Measurements from ENCODE around the gene ADGRB3.
"Not testable (repeated sequence)": the region's sequence is repeated elsewhere in the genome, so short reads cannot be mapped to it uniquely, and the experiment has no call there.

Gene ADGRB3

DNA sequence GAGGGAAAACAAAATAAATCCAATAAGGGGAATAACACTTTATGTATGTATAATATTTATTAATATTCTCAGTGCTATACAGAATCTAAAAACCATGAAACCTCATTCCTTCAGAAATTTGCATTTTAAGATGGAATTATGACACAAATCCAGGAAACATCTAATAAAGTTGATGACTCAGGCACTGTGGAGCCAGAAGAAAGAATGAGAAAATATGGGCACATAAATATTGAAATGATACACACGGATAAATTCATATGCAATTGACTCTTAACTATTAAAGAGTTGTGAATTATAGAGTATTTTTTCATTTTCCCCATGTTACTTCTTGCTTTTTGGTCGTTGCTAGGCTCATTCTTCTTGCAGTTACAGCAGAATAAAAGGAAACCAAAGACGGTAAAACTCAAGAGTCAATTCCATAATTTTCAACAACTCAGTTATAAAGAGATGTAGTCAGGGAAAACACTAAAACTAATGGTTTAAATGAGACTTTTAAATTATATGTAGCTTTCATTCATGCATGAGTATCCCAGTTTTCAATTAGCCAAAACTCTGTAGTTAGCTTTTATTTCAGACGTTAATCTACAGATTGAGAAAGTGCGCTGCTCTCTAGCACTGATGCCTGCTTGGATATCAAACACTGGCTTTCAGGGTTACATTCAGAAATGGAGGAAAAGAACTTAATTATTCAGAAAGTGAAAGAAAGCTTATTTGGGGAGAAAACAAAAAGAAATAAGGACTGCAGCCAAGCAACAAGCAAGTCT, 95.4 kb downstream of the ADGRB3 start:
- H3K4me1 ChIP-seq (ENCODE audit: control insufficient read depth in 5 of 5, insufficient read depth in 5 of 5, low read length in 5 of 5), result no peaks in the 10 kb centered on the region
- H3K4me3 ChIP-seq (ENCODE audit: low read depth in 1 of 5, low read length in 5 of 5), result no peak overlapping the region
- no peaks in the 10 kb centered on the region for H3K27me3 ChIP-seq (ENCODE audit: control insufficient read depth in 5 of 5, insufficient read depth in 4 of 5, low read length in 5 of 5)
- H3K9me3 ChIP-seq (ENCODE audit: control insufficient read depth in 5 of 5, low read length in 5 of 5), result no peaks in the 10 kb centered on the region
- no peak overlapping the region for H3K27ac ChIP-seq (ENCODE audit: low read depth, low read length)
- H3K9ac ChIP-seq (ENCODE audit: low read length in 5 of 5), result no peak overlapping the region
- H3K36me3 ChIP-seq (ENCODE audit: control insufficient read depth in 5 of 5, insufficient read depth in 5 of 5, low read length in 5 of 5), result no peaks in the 10 kb centered on the region

- Histone ChIP-seq H3K9ac (ENCODE audit: low read length in 5 of 5) (no peak overlapping the region), H3K36me3 (ENCODE audit: control insufficient read depth in 5 of 5, insufficient read depth in 5 of 5, low read length in 5 of 5) (no peaks in the 10 kb centered on the region), H3K4me1 (ENCODE audit: control insufficient read depth in 5 of 5, insufficient read depth in 5 of 5, low read length in 5 of 5) (no peaks in the 10 kb centered on the region), H3K27me3 (ENCODE audit: control insufficient read depth in 5 of 5, insufficient read depth in 4 of 5, low read length in 5 of 5) (no peaks in the 10 kb centered on the region), H3K27ac (ENCODE audit: low read depth, low read length) (no peak overlapping the region), H3K9me3 (ENCODE audit: control insufficient read depth in 5 of 5, low read length in 5 of 5) (no peaks in the 10 kb centered on the region), H3K4me3 (ENCODE audit: low read depth in 1 of 5, low read length in 5 of 5) (no peak overlapping the region)
Observed at GRCh38 chr6:68732423-68732822, 97.3 kb downstream of the ADGRB3 start.

DNA sequence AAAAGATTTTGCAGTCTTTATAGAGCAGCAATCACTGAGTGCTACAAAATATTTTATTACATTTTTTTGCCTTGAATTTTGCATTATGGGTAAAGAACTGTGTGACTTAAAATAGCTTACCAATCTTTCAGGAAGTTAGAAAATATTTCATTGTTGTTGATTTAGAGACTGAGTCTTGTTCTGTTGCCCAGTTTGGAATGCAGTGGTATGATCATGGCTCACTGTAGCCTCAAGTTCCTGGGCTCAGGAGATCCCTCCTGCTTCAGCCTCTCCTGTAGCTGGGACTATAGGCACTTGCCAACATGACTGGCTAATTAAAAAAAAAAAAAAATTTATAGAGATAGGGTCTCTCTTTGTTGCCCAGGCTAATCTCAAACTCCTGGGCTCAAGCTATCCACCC, 100.8 kb downstream of the ADGRB3 start:
- Histone ChIP-seq H3K27ac (ENCODE audit: low read depth, low read length) (no peak overlapping the region), H3K9me3 (ENCODE audit: control insufficient read depth in 5 of 5, low read length in 5 of 5) (no peaks in the 10 kb centered on the region), H3K4me3 (ENCODE audit: low read depth in 1 of 5, low read length in 5 of 5) (no peak overlapping the region), H3K9ac (ENCODE audit: low read length in 5 of 5) (no peak overlapping the region), H3K4me1 (ENCODE audit: control insufficient read depth in 5 of 5, insufficient read depth in 5 of 5, low read length in 5 of 5) (peaks cover 0 to 2% (median 0%) of the 10 kb centered on the region in 5 donors), H3K36me3 (ENCODE audit: control insufficient read depth in 5 of 5, insufficient read depth in 5 of 5, low read length in 5 of 5) (no peaks in the 10 kb centered on the region), H3K27me3 (ENCODE audit: control insufficient read depth in 5 of 5, insufficient read depth in 4 of 5, low read length in 5 of 5) (no peaks in the 10 kb centered on the region)

DNA sequence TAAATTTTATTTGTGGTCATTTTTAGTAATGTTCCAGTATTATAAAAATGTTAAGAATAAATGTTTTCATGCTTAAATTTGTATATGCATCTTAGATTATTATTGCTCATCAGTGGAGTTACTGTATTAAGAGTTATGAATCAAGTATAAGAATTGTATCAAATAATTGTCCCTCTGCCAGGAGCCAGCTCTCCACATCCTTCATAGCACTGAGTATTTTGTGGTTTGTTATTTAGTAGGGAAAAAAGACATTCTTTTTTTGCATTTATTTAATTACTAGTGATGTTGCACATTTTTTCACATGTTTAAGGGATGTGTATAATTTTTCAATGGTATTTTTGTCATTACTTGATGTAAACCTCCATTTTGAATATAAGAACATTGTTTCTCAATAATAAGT, 102.0 kb downstream of the ADGRB3 start:
- Histone ChIP-seq H3K36me3 (ENCODE audit: control insufficient read depth in 5 of 5, insufficient read depth in 5 of 5, low read length in 5 of 5) (no peaks in the 10 kb centered on the region), H3K9me3 (ENCODE audit: control insufficient read depth in 5 of 5, low read length in 5 of 5) (no peaks in the 10 kb centered on the region), H3K27ac (ENCODE audit: low read depth, low read length) (no peak overlapping the region), H3K4me1 (ENCODE audit: control insufficient read depth in 5 of 5, insufficient read depth in 5 of 5, low read length in 5 of 5) (peaks cover 0 to 2% (median 0%) of the 10 kb centered on the region in 5 donors), H3K4me3 (ENCODE audit: low read depth in 1 of 5, low read length in 5 of 5) (no peak overlapping the region), H3K27me3 (ENCODE audit: control insufficient read depth in 5 of 5, insufficient read depth in 4 of 5, low read length in 5 of 5) (no peaks in the 10 kb centered on the region), H3K9ac (ENCODE audit: low read length in 5 of 5) (no peak overlapping the region)

- Histone ChIP-seq H3K4me1 (ENCODE audit: control insufficient read depth in 5 of 5, insufficient read depth in 5 of 5, low read length in 5 of 5) (peaks cover 0 to 2% (median 0%) of the 10 kb centered on the region in 5 donors), H3K9ac (ENCODE audit: low read length in 5 of 5) (no peak overlapping the region), H3K36me3 (ENCODE audit: control insufficient read depth in 5 of 5, insufficient read depth in 5 of 5, low read length in 5 of 5) (no peaks in the 10 kb centered on the region), H3K27me3 (ENCODE audit: control insufficient read depth in 5 of 5, insufficient read depth in 4 of 5, low read length in 5 of 5) (no peaks in the 10 kb centered on the region), H3K9me3 (ENCODE audit: control insufficient read depth in 5 of 5, low read length in 5 of 5) (no peaks in the 10 kb centered on the region), H3K4me3 (ENCODE audit: low read depth in 1 of 5, low read length in 5 of 5) (no peak overlapping the region), H3K27ac (ENCODE audit: low read depth, low read length) (no peak overlapping the region)
Observed at GRCh38 chr6:68738039-68738438, 103.0 kb downstream of the ADGRB3 start.

- no peaks in the 10 kb centered on the region for H3K9me3 ChIP-seq (ENCODE audit: control insufficient read depth in 5 of 5, low read length in 5 of 5)
- no peaks in the 10 kb centered on the region for H3K27me3 ChIP-seq (ENCODE audit: control insufficient read depth in 5 of 5, insufficient read depth in 4 of 5, low read length in 5 of 5)
- H3K9ac ChIP-seq (ENCODE audit: low read length in 5 of 5), result no peak overlapping the region
- no peak overlapping the region for H3K27ac ChIP-seq (ENCODE audit: low read depth, low read length)
- no peak overlapping the region for H3K4me3 ChIP-seq (ENCODE audit: low read depth in 1 of 5, low read length in 5 of 5)
- no peaks in the 10 kb centered on the region for H3K36me3 ChIP-seq (ENCODE audit: control insufficient read depth in 5 of 5, insufficient read depth in 5 of 5, low read length in 5 of 5)
- peaks cover 0 to 2% (median 0%) of the 10 kb centered on the region in 5 donors for H3K4me1 ChIP-seq (ENCODE audit: control insufficient read depth in 5 of 5, insufficient read depth in 5 of 5, low read length in 5 of 5)
Observed at GRCh38 chr6:68740828-68741500, 105.9 kb downstream of the ADGRB3 start.

- peaks cover 0 to 2% (median 0%) of the 10 kb centered on the region in 5 donors for H3K4me1 ChIP-seq (ENCODE audit: control insufficient read depth in 5 of 5, insufficient read depth in 5 of 5, low read length in 5 of 5)
Observed at GRCh38 chr6:68741501-68742386, 106.7 kb downstream of the ADGRB3 start.

DNA sequence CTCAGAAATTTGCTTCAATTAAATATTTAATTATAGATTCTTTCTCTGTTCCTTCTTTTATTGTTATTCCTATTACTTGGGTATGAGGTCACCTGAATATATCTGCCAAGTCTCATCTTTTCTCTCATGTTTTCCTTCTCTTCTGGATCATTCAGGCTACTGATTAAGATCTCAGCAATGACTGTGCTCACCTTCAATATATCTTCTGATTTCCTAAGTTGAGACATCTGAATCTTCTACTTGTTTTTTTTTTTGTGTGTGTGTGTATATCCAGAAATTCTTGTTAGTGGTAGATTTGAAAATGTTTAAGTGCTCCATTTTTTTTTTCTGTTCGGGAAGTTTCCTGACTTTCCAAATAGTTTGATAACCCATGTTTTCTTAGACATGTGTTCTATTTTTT, 108.0 kb downstream of the ADGRB3 start:
- H3K4me1 ChIP-seq (ENCODE audit: control insufficient read depth in 5 of 5, insufficient read depth in 5 of 5, low read length in 5 of 5), result peaks cover 0 to 1% (median 0%) of the 10 kb centered on the region in 5 donors

More at GRCh38 chr6:68741501-68742386, 106.7 kb downstream of the ADGRB3 start:
- H3K27ac ChIP-seq (ENCODE audit: low read depth, low read length), result no peak overlapping the region
- no peak overlapping the region for H3K9ac ChIP-seq (ENCODE audit: low read length in 5 of 5)
- no peaks in the 10 kb centered on the region for H3K36me3 ChIP-seq (ENCODE audit: control insufficient read depth in 5 of 5, insufficient read depth in 5 of 5, low read length in 5 of 5)
- H3K9me3 ChIP-seq (ENCODE audit: control insufficient read depth in 5 of 5, low read length in 5 of 5), result no peaks in the 10 kb centered on the region
- no peak overlapping the region for H3K4me3 ChIP-seq (ENCODE audit: low read depth in 1 of 5, low read length in 5 of 5)
- no peaks in the 10 kb centered on the region for H3K27me3 ChIP-seq (ENCODE audit: control insufficient read depth in 5 of 5, insufficient read depth in 4 of 5, low read length in 5 of 5)

GRCh38 chr6:68744376-68744775, 109.3 kb downstream of the ADGRB3 start:
- not testable (repeated sequence) for H3K27ac ChIP-seq (ENCODE audit: low read depth, low read length); H3K4me3 ChIP-seq (ENCODE audit: low read depth in 1 of 5, low read length in 5 of 5); H3K27me3 ChIP-seq (ENCODE audit: control insufficient read depth in 5 of 5, insufficient read depth in 4 of 5, low read length in 5 of 5); H3K4me1 ChIP-seq (ENCODE audit: control insufficient read depth in 5 of 5, insufficient read depth in 5 of 5, low read length in 5 of 5); H3K9me3 ChIP-seq (ENCODE audit: control insufficient read depth in 5 of 5, low read length in 5 of 5); H3K36me3 ChIP-seq (ENCODE audit: control insufficient read depth in 5 of 5, insufficient read depth in 5 of 5, low read length in 5 of 5); H3K9ac ChIP-seq (ENCODE audit: low read length in 5 of 5)

More for the DNA sequence above, 108.0 kb downstream of the ADGRB3 start:
- H3K36me3 ChIP-seq (ENCODE audit: control insufficient read depth in 5 of 5, insufficient read depth in 5 of 5, low read length in 5 of 5), result no peaks in the 10 kb centered on the region
- no peaks in the 10 kb centered on the region for H3K9me3 ChIP-seq (ENCODE audit: control insufficient read depth in 5 of 5, low read length in 5 of 5)
- H3K27me3 ChIP-seq (ENCODE audit: control insufficient read depth in 5 of 5, insufficient read depth in 4 of 5, low read length in 5 of 5), result no peaks in the 10 kb centered on the region
- H3K9ac ChIP-seq (ENCODE audit: low read length in 5 of 5), result no peak overlapping the region
- no peak overlapping the region for H3K27ac ChIP-seq (ENCODE audit: low read depth, low read length)
- no peak overlapping the region for H3K4me3 ChIP-seq (ENCODE audit: low read depth in 1 of 5, low read length in 5 of 5)

DNA sequence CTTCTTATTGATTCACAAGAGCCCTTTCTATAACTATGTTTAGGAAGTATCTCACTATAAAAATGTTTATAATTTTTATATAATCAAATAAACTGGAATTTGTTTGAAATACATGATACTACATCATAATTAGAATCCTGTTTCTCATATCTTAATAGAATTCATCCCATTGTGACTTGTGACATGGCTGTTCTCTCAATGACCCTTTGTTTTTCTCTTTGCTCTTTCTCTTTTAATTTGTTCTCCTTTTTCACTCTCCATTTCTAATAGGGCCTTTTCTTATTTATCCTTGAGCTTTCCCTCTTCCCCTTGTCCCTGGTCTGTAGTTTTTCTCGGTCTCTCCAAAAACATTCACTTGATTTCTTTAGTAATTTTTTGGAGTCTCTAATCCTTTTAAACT, 111.3 kb downstream of the ADGRB3 start:
- Histone ChIP-seq H3K36me3 (ENCODE audit: control insufficient read depth in 5 of 5, insufficient read depth in 5 of 5, low read length in 5 of 5) (no peaks in the 10 kb centered on the region), H3K9me3 (ENCODE audit: control insufficient read depth in 5 of 5, low read length in 5 of 5) (no peaks in the 10 kb centered on the region), H3K9ac (ENCODE audit: low read length in 5 of 5) (no peak overlapping the region), H3K4me1 (ENCODE audit: control insufficient read depth in 5 of 5, insufficient read depth in 5 of 5, low read length in 5 of 5) (no peaks in the 10 kb centered on the region), H3K4me3 (ENCODE audit: low read depth in 1 of 5, low read length in 5 of 5) (no peak overlapping the region), H3K27me3 (ENCODE audit: control insufficient read depth in 5 of 5, insufficient read depth in 4 of 5, low read length in 5 of 5) (no peaks in the 10 kb centered on the region), H3K27ac (ENCODE audit: low read depth, low read length) (no peak overlapping the region)

Measured in subcutaneous abdominal adipose tissue (tissue), 5 donors.